PFSK-1 (cell line): ENCODE results near the gene PIK3AP1.

Experiments used
- FOXP2 ChIP-seq: optimal IDR thresholded peaks from 2 replicates; pipeline ENCODE3; 2011; ENCODE audit warnings: borderline replicate concordance, control low read depth, inconsistent platforms; ENCODE audit not compliant: insufficient read depth; ENCODE audit errors: extremely low read length, extremely low read depth
- POLR2AphosphoS5 ChIP-seq: IDR thresholded peaks from 2 replicates; pipeline ENCODE4 v1.6.1; 2012; ENCODE audit warnings: low read depth, mild to moderate bottlenecking, control low read depth, low read length, moderate library complexity
- SIN3A ChIP-seq: IDR thresholded peaks from 2 replicates; pipeline ENCODE4 v1.6.1; 2012; ENCODE audit warnings: mild to moderate bottlenecking, low read length, moderate library complexity, borderline replicate concordance; ENCODE audit not compliant: insufficient read depth
- TAF1 ChIP-seq: IDR thresholded peaks from 2 replicates; pipeline ENCODE4 v1.6.1; 2012; ENCODE audit warnings: low read length, control low read depth, borderline replicate concordance; ENCODE audit not compliant: insufficient read depth

DNA sequence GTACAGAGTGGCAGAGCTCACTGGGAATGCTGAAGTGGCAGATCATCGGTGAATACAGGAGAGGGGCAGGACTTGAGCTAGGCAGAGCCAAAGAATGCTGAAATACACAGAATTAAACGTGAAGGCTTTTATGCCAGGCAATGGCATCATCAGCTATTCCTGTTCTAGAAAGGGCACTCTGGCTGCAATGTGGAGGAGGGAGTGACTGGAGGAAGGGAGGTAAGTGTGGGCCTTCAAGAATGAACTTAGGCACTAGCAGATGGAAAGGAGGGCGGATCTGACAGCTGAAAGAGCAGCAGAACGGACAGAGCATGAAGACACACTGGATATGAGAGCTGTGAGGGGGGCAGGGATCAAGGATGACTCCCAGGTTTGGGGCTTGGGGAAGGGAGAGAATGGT, 121.5 kb downstream of the PIK3AP1 start:
- TF ChIP-seq FOXP2 (no peak), POLR2AphosphoS5 (no peak), TAF1 (no peak), SIN3A (no peak)
